Measurements from ENCODE around the gene XCR1. TPM values are rescaled to one million over a fixed set of nuclear protein-coding genes. Genes with fewer than 3 reads are reported as not detected.
"Not testable (repeated sequence)": the region's sequence is repeated elsewhere in the genome, so short reads cannot be mapped to it uniquely, and the experiment has no call there.

The XCR1 gene
- total and polyA plus RNA-seq, 12 donors: 0.01 to 0.72 (median 0.09) TPM; not detected in 7

DNA sequence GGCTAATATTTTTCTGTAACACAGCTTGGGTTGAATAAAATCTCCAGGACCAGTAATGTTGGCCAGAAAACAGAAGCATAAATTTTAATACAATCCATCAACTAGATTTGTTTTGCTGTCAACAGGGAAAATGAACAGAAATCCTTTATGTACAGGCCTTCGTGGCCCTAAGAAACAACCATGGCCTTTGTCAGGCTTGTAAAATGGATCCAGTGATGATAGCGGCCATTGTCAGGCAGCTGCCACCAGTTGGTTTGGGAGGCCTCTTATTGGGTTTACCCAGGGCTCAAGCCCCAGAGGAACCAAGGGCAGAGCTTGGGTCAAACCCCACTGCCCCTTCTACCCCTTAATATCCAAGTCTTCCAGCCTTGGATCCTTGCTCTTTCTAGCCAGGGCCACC, 26.1 kb downstream of the XCR1 start:
- intact Hi-C loops (cut with DNase I): no loop called here
- Histone ChIP-seq H3K27me3 (no peaks in the 10 kb centered on the region), H3K36me3 (no peaks in the 10 kb centered on the region), H3K4me3 (no peak overlapping the region), H3K4me1 (peaks cover 0 to 9% (median 5%) of the 10 kb centered on the region in 9 donors), H3K27ac (no peak overlapping the region), H3K9me3 (no peaks in the 10 kb centered on the region)
- ATAC-seq (no peak), DNase-seq (no peak)
- no peak for TF ChIP-seq CTCF (IDR thresholded peaks at IDR 0.05)
- WGBS, 2 donors: 88 to 93% methylated on average over 2 of the region's 2 CpGs

GRCh38 chr3:45997942-45998341, 29.3 kb downstream of the XCR1 start:
- no peaks in the 10 kb centered on the region for H3K36me3 ChIP-seq
- ATAC-seq: no peak
- peaks cover 0 to 29% (median 25%) of the 10 kb centered on the region in 9 donors for H3K4me1 ChIP-seq
- intact Hi-C loops (cut with DNase I): loop anchor here in 2 of 10 donors (5.0 to 10.0 kb wide), 2 partner anchors 64 to 67 kb away; no protein-coding TSS in a partner anchor
- no peak overlapping the region for H3K4me3 ChIP-seq
- no peak for TF ChIP-seq CTCF (IDR thresholded peaks at IDR 0.05)
- no peaks in the 10 kb centered on the region for H3K27me3 ChIP-seq
- H3K9me3 ChIP-seq: no peaks in the 10 kb centered on the region
- H3K27ac ChIP-seq: no peak overlapping the region
- no peak for DNase-seq
- 87 to 88% methylated on average over 2 of the region's 2 CpGs for WGBS, 2 donors

GRCh38 chr3:45997499-45997898, 29.8 kb downstream of the XCR1 start:
- not testable (repeated sequence) for ATAC-seq, DNase-seq, H3K9me3 ChIP-seq, H3K27ac ChIP-seq, H3K4me3 ChIP-seq, H3K27me3 ChIP-seq, H3K36me3 ChIP-seq
- WGBS, 2 donors: 95 to 96% methylated on average over 19 of the region's 19 CpGs
- intact Hi-C loops (cut with DNase I): loop anchor here in 2 of 10 donors (5.0 to 10.0 kb wide), 2 partner anchors 65 to 67 kb away; no protein-coding TSS in a partner anchor
- H3K4me1 ChIP-seq: peaks cover 0 to 34% (median 30%) of the 10 kb centered on the region in 9 donors

DNA sequence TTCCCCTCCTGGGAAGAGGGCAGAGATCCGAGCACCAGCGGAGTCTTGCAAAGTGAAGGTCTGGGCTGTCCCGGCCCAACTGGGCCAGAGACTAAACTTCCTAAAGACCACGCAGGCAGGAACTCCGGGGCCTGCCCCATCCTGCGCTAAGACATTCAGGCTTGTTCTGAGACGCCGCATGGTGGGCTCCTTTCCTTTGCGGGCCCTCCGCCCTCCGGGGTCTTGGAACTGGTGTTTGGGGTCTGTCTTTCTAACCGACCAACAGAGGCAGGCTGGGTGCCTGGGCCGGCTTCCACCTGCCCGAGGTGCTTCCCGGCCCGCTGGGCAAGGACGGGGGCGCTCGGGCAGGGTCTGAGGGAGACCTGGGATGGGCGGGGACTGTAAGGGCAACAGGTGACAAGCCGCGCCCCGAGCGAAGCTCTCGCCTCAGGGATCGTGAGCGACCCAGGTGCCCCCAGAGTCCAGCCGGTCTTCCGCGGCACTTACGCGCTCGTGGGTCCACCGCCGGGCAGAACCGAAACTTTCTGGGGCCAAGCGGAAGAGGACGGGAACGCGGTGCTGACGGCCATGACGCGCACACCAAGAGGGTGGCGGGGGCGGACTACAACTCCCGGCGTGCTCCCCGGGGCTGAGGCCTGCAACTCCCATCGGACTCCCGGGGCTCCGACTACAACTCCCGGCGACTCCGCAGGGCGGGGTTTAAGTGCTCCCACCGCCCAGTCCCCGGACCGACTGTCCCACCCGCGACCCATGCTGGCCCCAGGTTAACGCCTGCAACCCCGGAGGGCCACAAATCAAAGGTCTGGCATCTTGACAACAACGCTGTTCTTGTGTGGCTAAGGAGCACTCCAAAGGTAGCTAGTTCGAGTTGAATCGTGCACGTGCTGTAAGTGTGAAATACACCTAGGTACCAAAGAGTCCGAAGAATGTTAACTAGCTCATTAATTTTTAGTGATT, 31.8 kb downstream of the XCR1 start, which contains the start of gene FYCO1:
TSS of gene FYCO1 (minus strand) at position 589 of the 957 bp plus-strand sequence. CDS start 10,914 bp downstream, outside the sequence.
- DNase-seq (peak; percentile 95), ATAC-seq (peak; percentile 93 to 98 (median 96))
- peak within 1 kb of the TSS; percentile 79 to 99 (median 96) for H3K27ac ChIP-seq
- peak within 1 kb of the TSS; percentile 47 to 99 (median 89) for H3K4me3 ChIP-seq
- intact Hi-C loops (cut with DNase I): loop anchor here in 2 of 10 donors (5.0 to 10.0 kb wide), 2 partner anchors 67 to 69 kb away; no protein-coding TSS in a partner anchor
- peaks cover 4 to 53% (median 49%) of the 10 kb centered on the region in 9 donors for H3K4me1 ChIP-seq
- no peaks in the 10 kb centered on the region for H3K9me3 ChIP-seq
- TF ChIP-seq CTCF (IDR thresholded peaks at IDR 0.05): no peak
- no peaks in the 10 kb centered on the region for H3K36me3 ChIP-seq
- H3K27me3 ChIP-seq: no peaks in the 10 kb centered on the region
- 1 to 2% methylated on average over 61 to 67 of the region's 67 CpGs for WGBS, 2 donors
